Stimulated activated CD4-positive, alpha-beta T cell treated with anti-CD3 and anti-CD28 coated beads, TNF-alpha, amount 100 ng/mL, for 48 hours (primary cell): ENCODE data around the gene EID2B.

Experiments
- DNase-seq, 3 donors: peaks; one replicate each; pipeline ENCODE4 v3.0.0-alpha.2; 2020; ENCODE audit warnings: low read depth in 3 of 3

EID2B gene, protein sequence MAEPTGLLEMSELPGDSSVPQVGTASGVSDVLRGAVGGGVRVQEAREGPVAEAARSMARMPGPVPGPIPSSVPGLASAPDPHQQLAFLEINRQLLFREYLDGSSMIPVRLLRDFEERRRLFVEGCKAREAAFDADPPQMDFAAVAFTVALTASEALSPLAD

DNA sequence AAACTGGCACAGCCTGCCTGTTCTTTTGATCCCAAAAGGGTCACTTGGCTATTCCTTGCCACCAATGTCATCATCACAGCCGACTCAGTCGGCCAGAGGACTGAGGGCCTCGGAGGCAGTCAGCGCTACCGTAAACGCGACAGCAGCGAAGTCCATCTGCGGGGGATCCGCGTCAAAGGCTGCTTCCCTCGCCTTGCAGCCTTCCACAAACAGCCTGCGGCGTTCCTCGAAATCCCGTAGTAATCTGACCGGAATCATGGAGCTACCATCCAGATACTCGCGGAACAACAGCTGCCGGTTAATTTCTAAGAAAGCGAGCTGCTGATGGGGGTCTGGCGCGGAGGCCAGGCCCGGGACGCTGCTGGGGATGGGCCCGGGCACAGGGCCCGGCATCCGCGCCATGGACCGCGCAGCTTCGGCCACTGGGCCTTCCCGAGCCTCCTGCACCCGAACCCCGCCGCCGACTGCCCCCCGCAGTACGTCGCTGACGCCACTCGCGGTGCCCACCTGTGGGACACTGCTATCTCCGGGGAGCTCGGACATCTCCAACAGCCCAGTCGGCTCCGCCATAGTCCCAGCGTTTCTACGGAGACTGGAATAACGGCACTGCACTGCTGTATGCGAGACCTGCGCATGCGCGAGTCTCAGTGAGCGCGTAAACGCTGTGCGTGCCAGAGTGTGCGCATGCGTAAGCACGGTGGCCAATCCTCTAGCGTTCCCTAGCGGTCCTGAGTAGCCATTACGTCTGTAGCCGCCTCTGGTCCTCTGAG lies at the start of gene EID2B:
EID2B (minus strand) TSS at position 620 of the 770 bp plus-strand sequence; CDS start at position 570, 50 bp downstream.
- peak; percentile 89 to 92 (median 91) for DNase-seq

DNA sequence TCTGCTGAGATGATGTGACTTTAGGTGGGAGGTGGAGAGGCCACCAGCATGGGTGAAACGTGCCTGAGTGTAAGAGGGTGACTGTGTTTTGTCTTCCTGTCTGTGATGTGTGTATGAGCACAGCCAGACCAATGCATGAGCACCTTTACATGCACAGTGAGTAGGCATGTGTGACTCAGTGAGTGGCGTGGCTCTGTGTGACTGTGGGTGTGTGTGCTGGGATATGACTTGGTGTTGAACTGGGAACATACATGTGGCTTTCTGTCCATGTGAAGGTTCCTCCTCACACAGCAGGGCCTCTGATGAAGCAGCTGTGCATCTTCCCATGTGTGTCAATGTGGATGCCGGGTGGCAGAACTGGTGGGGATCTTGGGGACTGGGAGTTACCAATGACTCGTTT lies 49.8 kb upstream of the EID2B start:
- DNase-seq = peak in 2 of 3 donors; percentile 31 to 54

DNA sequence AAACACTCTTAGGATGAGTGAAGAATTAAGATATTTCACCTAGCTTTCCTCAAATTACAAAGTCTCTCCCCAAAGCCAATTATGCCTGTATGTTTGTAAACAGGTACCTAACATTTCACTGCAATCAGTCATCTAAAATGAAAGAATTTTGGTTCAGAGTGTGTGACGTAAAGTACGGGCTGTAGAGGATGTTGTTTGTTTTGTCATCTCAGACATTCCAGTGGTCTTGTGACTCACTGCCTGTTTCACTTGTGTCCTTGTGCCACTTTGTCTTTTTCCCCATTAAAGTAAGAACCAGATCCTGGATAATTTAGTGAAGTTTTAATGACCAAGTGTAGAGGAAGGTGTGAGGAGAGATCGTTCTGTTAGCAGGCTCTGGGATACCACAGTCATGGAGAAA lies 36.0 kb upstream of the EID2B start:
- DNase-seq = no peak

DNA sequence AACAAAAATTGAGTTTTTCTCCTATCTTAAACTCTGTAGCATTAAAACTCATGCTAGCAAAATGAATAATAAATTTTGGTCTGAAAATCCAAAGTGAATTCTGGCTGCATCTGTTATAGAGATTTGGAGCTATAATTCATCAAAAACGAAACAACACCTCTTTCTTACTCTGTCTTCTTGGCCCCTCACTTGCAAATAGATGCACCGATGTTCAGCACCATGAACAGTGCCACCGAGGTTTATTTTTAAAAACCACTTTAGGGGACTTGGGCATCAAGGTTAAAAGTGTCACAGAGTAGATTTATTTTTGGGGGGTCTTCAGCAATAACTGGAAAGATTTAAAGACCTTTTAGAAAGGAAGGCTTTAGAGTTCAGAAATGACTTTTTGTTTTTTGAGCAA lies 33.4 kb upstream of the EID2B start:
- no peak for DNase-seq

DNA sequence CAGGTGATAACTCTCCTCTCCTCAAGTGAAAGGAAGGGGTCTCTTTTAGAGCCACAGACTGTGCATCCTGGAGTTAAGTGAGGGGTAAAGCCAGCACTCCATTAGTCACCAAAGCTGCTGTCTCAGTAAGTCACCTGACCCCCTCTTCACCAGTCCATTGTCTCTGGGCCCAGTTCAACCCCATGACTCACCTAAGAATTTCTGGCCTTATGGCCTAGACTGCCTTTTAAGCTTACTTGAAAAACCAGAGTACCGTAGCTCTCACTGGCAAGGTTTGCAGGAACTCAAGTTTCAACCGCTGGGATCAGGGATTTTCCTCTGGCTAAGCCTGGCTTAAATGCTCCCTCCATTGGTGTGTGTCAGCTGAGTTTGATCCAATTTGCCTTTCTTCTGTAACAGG lies 30.8 kb upstream of the EID2B start:
- no peak for DNase-seq

DNA sequence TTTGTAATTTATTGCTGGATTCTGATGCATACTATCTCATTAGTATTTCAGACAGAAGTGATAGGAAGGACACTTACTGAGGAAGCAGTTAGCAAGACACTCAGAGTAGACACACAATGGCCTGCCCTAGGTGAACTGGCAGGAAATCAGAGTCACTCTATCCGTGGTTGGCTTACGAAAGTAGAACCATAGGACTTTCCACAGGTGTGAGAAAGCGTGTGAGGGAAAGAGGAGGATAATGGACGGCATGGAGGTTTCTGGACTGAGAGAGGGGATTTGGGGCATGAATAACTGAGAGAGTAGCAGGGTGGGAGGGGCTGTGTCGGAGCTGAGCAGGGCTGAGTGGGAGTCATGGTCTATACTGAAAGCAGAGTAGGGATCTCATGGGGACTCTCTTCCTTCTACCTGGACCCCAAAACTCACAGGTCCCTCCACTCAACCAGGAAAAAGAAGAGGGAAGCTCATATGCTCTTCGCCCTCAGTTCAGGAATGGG lies 26.0 kb upstream of the EID2B start:
- no peak for DNase-seq

DNA sequence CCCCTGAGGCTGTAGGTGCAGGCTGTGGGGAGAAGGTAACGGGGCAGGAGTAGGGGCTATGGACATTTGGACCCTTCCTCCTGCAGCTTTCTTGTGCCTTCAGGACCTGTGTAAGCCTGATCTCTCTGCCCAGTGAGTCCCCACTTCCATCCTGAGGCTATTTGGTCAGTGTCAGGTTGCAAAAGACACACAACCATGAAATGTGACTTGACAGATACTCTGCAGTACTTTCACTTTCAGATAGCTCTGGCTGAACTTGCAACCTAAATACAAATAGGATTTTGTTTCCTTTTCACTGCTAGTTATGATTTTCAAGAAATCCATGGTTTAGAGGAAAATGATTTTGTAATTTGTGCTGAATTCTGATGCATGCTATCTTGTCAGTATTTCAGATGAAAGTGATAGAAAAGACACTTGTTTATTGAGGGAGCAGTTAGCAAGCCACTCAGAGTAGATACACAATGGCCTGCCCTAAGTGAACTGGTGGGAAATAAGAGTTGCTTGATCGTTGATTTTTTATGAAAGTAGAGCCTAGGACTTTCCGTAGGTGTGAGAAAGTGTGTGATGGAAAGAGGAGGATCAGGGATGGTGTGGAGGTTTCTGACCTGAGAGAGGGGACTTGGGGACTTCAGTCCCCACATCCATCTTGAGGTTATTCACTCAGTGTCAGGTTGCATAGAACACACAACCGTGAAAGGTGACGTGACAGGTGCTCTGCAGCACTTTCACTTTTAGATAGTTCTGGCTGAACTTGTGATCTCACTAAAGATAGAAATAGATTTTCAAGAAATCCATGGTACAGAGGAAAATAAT lies 25.4 kb upstream of the EID2B start:
- no peak for DNase-seq

DNA sequence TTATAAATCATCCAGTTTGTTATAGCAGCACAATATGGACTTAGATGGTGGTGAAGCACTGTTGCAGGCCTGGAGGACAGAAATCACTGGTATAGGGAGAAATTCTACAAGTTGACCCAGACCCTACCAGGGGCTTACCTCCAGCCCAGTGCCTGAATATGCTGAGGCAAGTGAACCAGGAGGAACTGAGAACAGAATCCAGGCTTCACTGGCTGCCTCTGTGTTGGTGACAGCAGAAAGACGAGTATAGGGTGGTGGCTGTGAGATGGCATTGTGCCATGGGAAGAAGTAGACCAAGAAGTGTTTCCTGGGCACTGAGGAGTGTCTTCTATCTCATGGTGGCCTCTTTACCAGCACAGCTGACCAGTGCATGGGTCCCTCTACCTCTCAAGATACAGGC lies 23.2 kb upstream of the EID2B start:
- no peak for DNase-seq

DNA sequence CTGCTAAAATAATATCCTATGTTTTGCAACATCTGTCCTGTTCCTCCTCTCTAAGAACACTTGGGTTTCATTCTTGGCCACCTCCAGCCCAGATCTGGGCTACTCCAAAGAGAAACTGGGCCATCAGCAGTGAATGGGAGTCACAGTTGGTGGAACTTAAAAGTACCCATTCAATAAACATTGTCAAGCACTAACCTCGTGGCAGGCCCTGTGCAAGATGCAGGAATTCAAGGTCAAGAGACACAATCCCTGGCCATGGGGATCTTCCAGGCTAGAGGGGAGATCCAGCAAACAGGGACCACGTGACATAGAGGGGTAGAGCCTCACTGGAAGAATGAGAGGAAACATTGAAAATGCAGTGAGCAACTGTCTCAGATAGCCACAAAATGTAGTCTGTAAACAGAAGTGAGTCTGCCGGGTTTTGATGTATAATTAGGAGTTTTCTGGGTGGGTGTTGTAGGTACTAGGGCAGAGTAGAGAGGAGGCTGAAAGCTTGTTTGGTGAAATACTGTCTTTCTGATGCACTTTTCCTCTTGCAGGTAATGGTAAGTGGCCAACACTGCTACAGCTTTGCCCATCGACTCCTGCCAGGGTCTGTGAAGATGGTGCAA lies 22.2 kb upstream of the EID2B start:
- no peak for DNase-seq

DNA sequence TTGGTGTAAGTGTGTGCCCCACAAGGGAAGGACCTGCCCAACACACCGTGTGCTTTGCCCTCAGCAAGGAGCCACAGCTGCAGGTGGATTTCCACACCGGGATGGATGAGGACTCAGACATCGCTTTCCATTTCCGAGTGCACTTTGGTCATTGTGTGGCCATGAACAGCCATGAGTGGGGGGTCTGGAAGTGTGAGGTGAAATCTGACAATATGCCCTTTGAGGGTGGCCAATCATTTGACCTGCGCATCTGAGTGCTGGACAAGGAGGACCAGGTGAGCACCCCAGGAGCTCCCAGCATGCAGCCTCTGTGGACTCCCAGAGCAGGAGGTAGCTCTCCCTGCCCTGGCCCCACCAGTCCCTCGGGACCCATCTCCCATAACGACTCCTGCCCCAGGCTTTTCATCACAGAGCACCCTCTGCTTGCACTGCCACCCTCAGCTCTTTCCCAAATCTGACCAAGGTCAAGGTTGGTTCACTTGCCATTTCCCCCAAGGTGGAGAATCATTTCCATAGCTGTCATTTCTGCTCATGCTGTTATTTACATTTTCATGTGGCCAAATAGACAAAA lies 20.5 kb upstream of the EID2B start:
- DNase-seq = no peak

DNA sequence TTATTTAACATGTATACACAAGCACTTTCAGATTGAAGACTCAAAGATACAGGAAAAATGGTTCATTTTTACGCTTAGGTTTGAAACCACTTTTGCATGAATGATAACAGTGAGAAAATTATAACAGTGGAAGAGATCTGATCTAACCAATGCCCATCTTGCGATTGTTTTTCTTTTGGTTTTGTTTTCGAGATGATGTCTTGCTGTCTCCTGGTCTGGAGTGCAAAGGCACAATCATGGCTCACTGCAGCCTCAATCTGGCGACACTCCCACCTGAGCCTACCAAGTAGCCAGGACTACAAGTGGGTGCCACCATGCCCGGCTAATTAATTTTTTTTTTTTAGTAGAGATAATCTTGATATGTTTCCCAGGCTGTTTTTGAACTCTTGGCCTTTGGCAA lies 17.5 kb upstream of the EID2B start:
- DNase-seq = no peak

DNA sequence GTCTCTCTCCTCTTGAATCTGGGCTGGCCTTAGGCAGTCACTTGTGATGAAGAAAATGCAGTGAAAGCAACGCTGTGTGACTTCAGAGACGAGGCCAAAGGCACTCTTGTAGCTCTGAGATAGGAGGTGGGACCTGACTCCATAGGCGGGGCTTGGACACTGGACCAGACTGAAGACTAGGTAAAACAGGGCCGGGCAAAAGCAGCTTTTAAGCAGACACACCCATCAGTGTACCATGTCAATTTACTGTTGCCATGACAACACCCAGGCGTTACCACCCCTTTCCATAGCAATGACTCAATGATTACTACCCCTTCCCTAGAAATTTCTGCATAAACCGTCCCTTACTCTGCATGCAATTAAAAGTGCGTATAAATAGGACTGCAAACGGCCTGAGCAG lies 13.9 kb upstream of the EID2B start:
- no peak for DNase-seq

DNA sequence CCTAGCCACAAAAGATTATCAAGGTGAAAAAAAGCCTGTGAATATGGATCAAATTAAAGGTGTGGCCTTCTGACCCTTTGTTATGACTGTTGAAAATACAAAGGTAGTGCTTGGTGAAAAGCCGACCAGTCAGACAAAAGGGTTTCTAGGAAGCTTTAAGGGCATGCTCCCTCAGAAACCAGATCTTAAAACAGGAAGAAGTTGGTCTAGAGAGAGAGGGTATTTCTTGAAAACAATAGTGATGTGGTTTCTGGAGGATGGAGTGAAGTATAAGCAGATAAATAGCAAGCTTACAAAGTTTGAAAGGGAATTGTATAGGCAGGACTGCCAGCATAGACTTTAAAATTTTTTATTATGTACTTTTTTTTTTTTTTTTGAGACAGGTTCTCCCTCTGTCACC lies 12.3 kb upstream of the EID2B start:
- no peak for DNase-seq

DNA sequence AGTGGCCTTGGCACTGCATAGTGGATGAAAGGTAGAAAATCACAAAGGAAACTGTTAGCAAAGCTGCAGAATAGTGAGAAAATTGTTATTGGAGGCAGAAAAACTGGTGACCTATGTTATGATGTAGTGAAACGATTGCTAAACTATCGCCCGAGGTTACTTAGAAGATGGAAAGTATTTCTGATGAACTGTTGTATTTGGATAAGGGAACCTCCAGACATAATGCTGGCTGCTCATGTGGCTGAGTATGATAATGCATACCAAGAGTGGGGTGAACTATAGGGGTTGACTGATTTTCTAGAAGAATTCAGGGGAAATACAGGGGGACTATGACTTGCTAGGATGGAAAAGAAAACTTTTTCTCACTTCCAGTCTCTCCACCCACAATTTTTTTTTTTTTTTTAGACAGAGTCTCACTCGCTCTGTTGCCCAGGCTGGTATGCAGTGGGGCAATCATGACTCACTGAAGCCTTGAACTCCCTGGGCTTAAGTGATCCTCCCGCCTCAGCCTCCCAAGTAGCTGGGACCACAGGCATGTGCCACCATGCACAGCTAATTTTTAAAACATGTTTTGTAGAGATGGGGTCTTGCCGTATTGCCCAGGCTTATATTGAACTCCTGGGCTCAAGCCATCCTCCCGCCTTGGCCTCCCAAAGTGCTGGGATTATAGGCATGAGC lies 11.7 kb upstream of the EID2B start:
- no peak for DNase-seq

DNA sequence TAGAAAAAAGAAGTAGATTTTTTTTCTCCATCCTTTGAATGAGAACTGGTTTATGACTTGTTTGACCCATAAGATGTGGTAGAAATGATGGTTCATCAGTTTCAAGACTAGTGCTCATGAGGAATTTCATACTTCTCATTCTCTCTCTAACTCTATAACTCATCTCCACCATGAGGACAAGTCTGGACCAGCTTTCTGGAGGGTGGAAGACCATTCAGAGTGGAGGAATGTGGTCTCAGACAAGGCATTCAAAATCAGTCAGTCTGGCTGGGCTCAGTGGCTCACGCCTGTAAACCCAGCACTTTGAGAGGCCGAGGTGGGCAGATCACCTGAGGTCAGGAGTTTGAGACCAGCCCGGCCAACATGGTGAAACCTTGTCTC lies 10.8 kb upstream of the EID2B start:
- DNase-seq = no peak

DNA sequence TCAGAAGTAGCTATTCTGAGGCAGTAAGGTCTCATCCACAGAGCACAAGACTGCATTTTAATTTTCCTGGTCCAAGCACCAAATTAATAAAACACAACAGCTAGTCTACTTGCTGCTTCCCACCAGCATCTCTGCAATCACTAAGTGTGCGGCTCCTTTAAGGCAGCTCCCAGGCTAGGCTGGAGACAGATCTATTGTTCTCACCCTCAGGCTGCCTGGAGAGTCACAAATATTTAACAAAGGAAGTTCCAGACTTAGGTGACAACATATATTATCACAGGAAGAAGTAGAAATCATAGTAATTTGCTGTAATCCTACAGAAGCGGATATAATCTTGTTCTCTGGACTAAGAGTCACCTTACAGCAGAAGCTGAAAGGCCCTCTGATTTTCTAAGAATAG lies 9.6 kb upstream of the EID2B start:
- no peak for DNase-seq

DNA sequence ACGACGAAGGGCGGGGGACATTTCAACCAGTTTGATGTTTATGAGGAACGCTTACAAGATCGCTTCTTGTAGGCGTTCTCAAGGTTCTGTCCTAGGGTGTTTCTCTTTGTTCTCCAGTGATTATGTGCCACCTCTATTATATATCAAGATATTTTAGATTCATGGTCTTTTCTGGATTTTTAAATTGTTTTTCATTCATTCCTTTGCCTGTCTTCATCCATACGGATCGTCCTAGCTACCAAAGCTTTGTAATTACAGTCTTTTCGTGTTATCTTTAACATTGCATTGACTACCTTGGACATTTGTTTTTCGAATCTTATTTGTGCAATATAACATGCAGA lies 7.7 kb upstream of the EID2B start:
- no peak for DNase-seq

DNA sequence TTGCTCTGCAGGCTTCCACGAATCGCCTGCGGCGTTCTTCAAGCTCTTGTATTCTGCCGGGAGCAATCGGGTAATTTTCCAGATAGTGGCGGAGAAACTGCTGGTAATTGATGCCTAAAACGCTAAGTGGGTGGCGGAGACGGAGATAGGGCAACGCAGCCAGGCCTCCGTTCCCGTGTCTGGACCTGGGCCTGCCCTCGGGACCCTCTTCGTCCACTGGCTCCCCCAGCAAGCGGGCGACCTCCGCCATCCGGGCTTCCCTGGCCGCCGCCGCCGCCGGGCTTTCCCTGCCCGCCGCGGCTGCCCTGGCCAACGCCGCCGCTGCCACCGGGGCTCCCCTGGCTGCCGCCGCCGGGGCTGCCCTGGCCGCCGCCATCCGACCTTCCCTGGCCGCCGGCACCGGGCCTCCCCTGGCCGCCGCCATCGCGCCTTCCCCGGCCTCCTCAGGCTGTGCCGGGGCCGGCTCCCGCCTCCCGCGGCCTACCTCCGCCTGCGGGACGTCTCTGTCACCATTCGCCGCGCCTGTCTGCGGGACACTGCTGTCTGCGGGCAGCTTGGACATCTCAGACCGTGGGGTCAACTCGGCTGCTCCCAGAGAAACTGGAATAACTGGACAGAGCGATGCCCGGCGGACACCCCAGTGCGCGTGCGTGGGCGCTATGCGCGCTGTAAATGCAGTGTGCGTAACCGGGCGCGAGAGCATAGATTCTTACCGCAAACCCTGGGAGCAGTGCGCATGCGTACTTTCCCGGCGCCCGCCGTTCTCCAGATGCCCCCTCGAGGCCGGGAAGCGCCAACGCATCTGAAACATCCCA lies 7.1 kb upstream of the EID2B start, which contains the start of gene EID2:
EID2 (minus strand) TSS at position 644 of the 815 bp plus-strand sequence; CDS start at position 562, 82 bp downstream.
- peak; percentile 91 to 95 (median 92) for DNase-seq

DNA sequence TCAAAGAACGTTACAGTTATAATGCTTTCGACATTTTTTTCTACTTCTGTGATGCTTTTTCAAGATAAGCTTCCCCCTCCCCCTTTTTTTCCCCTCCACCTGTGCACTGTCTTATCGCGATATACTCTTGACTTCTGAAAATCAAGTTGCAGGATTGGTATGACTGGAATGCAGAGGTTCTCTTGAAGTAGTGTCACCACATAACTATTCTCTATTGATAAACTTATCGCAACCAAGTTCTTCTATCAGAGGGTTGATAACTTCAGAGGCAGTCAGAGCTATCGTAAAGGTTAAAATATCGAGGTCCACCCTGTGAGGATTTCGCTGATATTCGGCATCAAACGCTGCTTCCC lies 6.5 kb upstream of the EID2B start:
- DNase-seq = no peak

DNA sequence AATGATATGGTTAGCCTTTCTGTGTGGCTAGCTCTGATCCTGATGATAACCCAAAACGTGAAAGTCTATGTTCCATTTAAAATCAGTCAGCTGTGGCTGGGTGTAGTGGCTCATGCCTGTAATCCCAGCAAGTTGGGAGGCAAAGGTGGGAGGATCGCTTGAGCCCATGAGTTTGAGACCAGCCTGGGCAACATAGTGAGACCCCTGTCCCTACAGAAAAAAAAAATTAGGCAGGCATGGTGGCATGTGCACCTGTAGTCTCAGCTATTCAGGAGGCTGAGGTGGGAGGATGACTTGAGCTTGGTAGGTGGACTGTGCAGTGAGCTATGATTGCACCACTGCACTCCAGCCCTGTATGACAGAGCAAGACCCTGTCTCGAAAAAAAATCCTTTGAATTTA lies 1.1 kb upstream of the EID2B start:
- DNase-seq = no peak
